ENCODE results near the gene IFNA10.
"Not testable (repeated sequence)": the region's sequence is repeated elsewhere in the genome, so short reads cannot be mapped to it uniquely, and the experiment has no call there.

IFNA10 gene

DNA sequence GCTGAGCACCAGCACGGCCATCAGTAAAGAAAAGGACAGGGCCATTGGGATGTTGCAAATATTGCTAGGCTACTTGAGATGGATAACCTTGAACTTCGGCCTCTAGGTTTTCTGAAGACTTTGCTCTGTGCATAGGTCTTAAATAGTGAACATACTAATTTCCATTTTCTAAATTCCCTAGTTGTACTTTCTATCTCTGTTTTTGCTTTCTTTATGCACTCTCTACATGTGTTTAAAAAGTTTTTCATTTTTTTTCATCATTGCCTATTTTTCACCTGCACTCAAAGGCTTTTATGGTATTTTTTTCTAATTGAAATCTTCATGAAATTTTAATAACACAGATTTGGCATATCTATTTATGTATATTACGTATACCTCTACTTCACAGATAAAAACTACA lies 19.5 kb downstream of the IFNA10 start, which contains the start of gene IFNA4:
IFNA4 (minus strand) TSS at position 101 of the 400 bp plus-strand sequence; CDS start at position 45, 56 bp downstream.
- not testable (repeated sequence) for DNase-seq

DNA sequence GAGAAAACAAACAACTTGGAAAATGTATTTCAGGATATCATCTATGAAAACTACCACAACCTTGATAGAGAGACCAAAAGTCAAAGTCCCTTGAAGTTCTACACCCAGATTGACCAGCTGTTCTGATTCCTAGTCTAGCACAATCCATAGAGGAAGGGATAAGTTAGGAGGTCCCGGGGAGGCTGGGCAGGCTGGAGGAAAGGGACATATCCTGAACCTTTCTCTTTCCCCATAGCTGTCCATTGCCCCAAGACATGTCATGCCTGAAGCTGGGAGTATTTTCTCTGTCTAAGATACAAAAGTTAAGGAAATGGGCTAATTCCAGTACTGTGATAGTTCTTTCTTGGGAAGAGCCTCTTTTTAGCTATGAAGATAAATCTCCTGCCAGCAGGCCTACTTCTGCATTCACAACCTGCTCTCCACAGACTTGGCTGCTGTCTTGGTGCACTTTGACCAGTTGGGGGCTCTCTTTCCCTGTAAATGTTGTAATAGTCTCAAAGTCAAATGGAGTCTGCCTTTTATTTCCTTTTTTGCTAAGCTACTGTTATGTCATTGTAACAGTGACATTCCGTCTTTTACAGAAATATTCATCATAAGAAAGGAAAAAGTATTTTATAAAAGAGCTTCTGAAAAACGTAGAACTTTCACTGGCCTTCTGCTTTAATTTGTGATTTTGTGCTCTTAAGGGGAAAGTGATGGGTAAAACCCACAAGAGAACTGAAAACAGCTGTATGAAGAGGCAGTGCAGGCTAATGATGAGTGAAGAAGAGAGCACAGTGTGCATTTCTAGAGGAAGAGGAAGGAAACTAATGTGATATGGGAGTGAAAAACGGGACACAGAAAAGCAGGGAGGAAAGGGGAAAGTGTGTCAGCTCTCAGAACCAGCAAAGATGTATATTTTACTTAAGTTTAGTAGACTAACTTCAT lies 23.9 kb downstream of the IFNA10 start:
- not testable (repeated sequence) for DNase-seq

DNA sequence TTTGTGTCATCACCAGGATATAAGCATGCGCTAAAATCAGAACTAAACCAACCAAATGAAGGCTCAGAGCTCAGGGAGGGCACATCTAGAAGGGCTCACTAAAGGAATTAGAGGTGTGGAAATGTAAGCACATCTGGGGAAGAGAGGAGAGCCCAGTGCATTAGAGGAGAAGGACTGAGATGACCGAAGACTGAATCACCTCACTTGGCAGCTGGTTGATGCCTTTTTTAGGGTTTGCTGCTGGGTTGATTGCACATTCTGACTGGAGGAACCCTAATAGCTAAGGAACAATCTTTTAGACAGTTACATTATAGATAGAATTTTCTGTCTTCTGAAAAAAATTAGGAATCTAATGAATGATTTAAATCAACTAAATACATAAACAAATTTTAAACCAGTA lies 32.3 kb downstream of the IFNA10 start:
- DNase-seq: no peak

DNA sequence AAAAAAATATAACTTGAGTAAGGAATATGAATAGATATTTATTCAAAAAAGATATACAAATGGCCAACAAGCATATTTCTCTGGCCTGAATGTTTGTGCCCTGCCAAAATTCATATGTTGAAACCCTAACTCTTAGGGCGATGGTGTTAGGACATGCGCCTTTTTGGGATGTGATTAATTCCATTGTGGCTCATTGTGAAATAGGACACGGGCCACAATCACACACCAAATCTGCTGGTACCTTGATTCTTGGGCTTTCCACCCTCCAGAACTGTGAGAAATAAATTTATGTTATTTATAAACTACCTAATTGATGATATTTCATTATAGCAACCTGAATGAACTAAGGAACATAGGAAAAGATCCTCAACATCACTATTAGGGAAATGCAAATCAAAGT lies 34.8 kb downstream of the IFNA10 start:
- no peak for DNase-seq

DNA sequence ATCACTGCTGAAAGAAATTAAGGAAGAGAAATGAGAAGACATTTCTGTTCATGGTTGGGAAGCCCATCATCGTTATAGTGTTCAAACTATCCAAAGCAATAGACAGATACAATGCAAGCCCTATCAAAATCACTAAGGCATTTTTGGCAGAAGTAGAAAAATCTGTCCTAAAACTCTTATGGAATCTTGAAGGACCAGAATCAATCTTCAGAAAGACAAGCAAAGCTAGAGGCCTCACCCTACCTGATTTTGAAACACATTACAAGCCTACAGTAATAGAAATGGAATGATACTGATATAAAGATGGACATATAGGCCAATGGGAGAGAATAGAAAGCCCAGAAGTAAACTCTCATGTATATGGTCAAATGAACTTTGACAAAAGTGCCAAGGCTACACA lies 35.6 kb downstream of the IFNA10 start:
- no peak for DNase-seq

DNA sequence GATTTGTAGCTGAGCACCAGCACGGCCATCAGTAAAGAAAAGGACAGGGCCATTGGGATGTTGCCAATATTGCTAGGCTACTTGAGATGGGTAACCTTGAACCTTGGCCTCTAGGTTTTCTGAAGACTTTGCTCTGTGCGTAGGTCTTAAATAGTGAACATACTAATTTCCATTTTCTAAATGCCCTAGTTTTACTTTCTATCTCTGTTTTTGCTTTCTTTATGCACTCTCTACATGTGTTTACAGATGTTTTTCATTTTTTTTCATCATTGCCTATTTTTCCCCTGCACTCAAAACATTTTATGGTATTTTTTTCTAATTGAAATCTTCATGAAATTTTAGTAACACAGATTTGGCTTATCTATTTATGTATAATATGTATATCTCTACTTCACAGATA lies 40.4 kb downstream of the IFNA10 start, which contains the start of gene IFNA21:
IFNA21 (minus strand) TSS at position 101 of the 400 bp plus-strand sequence; CDS start at position 53, 48 bp downstream.
- not testable (repeated sequence) for DNase-seq

DNA sequence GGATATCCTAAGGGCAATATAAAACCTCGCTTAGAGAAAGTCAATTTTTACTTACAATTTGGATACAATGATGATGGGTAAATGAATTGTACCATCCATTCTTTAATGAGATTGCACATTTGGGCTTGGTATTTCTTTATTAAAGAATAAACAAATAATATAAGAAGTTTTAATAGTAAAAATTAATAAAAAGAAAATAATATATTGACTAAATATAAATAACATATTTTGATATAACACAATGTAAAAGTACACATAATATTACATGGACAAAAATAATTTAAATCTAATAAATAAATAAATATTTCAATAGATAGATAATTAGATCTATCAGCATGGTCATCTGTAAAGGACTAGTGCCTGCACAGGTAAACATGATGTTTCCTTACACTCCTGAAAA lies 41.4 kb downstream of the IFNA10 start:
- no peak for DNase-seq

DNA sequence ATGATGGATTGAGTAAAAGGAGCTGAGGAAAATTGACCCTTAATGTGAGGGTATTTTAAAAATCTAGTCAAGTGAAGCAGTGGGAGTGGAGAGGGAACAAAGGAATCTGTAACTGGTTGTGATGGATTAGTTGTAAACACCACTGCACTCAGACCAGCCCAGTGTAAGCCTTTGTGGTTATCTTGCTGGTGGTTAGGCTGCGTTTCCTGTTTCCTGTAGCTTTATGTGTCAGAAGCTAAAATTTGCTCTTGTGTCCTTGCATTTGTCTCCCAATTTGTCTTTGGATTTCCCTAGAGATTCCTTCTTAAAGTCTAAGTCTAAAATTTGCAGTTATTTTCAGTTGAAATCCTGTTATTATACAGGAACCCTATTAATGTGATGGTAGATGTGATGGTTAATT lies 46.8 kb downstream of the IFNA10 start:
- no peak for DNase-seq
